ENCODE measurements around the gene RCAN1.
"Not testable (repeated sequence)": the region's sequence is repeated elsewhere in the genome, so short reads cannot be mapped to it uniquely, and the experiment has no call there.

Gene RCAN1

DNA sequence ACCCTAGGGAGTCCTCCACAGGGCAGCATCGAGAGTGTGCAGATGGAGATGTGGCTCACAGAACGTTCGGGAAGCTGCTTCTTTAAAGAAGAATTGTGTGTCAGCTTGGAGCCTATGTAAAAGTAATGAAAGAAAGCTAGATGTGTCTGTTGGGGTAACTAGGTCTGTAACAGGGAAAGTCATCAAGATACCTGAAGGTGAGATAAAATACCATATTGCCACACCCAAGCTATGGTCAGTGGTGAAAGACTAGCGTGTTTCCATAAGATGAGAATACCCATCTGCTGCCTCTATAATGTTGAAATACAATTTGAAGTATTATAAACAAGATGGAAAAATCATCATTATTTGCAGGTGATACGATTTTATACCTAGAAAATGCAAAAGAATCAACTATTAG, 17.5 kb downstream of the RCAN1 start:
- no peak for DNase-seq

- DNase-seq = no peak
These were observed 18.2 kb downstream of the RCAN1 start for GRCh38 chr21:34596561-34597271.

DNA sequence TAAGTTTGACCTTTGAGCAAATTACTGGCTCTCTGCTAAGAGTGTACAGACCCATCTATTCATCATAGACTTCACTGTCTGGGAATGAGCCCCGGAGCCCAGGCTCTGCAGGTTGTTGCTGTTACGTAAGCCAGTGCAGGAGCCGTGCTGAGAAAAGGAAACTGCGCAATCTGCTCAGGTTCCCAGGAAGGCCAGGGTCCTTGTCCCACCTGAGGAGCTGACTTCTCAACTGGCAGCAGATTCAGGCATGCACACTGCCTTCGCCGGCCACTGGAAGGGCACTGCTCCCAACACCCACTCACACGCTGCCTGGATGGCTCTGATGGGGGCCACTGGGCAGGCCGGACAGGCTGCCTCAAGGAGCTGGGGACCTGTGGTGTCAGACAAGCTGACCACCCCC, 19.5 kb downstream of the RCAN1 start:
- no peak for DNase-seq

GRCh38 chr21:34594566-34595234, 20.2 kb downstream of the RCAN1 start:
- DNase-seq = no peak

DNA sequence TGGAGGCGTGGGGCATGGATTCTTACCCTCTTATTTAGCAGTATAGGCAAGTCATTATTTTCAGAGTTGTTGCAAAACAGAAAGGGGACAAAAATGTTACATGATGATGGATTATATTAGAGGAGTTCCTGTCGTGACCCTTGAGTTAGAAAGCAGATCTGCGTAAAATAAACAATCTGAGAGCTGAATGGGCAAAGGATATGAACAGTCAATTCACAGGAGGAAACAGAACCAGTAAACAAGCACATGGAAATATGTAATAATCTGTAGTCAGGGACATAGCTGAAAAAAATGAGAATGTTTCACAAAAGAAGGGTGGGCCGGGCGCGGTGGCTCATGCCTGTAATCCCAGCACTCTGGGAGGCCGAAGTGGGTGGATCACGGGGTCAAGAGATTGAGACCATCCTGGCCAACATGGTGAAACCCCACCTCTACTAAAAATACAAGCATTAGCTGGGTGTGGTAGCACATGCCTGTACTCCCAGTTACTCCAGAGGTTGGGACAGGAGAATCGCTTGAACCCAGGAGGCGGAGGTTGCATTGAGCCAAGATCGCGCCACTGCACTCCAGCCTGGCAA, 20.9 kb downstream of the RCAN1 start:
- no peak for DNase-seq

GRCh38 chr21:34593423-34593822, 21.5 kb downstream of the RCAN1 start:
- DNase-seq = no peak

DNA sequence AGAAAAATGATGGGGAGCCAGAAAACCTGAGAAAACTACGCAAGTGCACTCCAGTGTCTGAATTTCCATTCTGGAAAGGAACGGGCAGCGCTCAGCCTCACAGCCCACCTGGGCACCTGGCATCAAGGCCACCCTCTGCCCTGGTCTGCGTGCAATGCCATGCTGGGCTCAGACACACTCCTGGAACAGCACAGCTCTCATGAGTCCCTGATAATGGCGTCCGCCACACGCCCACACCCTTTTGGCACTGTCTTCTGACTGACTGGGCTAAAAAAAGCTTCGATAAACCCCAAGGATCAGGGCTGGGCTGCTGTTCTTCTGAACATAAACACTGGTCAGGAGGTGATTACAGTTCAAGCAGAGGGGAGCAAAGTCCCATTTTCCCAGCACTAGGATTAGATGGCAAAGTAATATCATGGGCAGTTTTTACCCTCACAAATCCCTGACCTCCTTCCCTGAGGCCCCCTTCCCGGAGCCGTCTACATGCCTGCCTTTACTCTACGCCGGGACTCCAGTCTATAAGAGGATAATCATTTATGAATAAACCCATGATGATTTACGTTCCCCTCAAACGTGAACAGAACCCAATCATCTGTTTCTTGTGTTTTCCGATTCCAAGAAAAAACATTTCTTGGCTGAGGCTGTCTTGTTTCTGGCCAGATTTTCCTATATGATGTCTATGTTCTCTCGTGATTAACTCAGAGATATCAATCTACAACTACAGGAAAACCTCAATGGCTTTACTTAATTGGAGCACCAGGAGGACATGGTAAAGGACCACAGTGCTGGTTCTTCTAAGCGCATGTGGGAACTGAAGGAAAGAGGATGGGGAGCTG, 22.6 kb downstream of the RCAN1 start:
- DNase-seq = no peak

DNA sequence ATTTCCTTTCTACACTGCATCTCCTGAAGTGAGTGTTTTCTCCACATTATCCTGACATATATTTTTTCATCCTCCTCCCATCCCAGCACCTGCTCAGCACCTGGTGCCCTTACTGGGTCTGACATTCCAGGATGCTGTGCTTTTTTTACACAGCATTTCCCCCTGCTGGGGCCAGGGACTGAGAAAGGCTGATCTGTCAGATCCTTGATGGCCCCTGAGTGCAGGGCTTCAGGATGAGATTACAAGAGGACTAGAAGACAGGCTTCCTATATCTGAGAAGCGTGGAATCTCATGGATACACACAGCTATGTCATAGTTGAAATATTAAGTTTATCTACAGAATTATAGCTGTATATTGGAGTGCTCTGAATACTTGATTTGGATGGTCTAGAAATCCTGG, 24.4 kb downstream of the RCAN1 start:
- DNase-seq = no peak

GRCh38 chr21:34589511-34590282, 25.2 kb downstream of the RCAN1 start:
- no peak for DNase-seq

- DNase-seq = no peak
These were observed 30.9 kb downstream of the RCAN1 start for GRCh38 chr21:34583926-34584563.

GRCh38 chr21:34582506-34583150, 32.3 kb downstream of the RCAN1 start:
- DNase-seq = no peak

DNA sequence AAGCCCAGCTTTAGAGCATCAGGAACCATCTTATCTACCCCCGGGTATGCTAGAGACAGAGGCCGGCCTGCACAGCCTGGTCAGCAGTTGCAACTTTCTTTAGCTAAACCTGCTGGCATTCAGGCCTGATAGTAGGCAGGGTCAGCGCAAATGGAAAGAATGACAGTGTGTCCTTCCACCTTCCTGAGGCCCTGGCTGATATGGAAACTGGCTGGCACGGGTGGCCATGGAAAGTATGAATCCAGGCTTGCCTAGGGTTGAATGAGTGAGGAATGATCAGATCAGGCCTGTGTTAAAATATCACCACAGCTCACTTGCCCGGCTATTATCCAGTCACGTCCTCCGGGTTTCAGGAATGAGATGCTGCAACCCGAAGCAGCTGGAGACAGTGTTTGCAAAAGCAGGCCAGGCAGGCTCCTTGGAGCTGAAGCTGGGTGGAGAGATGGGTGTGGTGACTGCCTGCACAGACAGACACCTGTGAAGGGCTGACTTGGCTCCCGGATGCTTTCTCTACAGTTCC, 34.7 kb downstream of the RCAN1 start:
- DNase-seq = no peak

- DNase-seq = peak; percentile 13
These were observed 35.5 kb downstream of the RCAN1 start for GRCh38 chr21:34579411-34579810.

GRCh38 chr21:34576041-34576511, 38.8 kb downstream of the RCAN1 start:
- no peak for DNase-seq

- DNase-seq = no peak
These were observed 40.0 kb downstream of the RCAN1 start for GRCh38 chr21:34574601-34575529.

GRCh38 chr21:34571994-34572393, 42.9 kb downstream of the RCAN1 start:
- no peak for DNase-seq

GRCh38 chr21:34570313-34570712, 44.6 kb downstream of the RCAN1 start:
- DNase-seq = no peak

GRCh38 chr21:34569381-34569979, 45.4 kb downstream of the RCAN1 start:
- DNase-seq = no peak

DNA sequence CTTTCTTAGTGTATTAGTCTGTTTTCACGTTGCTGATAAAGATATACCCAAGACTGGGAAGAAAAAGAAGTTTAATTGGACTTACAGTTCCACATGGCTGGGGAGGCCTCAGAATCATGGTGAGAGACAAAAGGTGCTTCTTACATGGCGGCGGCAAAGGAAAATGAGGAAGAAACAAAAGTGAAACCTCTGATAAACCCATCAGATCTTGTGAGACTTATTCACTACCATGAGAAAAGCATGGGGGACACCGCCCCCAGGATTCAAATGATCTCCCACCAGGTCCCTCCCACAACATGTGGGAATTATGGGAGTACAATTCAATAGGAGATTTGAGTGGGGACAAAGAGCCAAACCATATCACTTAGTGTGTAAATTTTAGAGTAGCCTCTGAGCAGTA, 46.1 kb downstream of the RCAN1 start:
- not testable (repeated sequence) for DNase-seq
